IgD-negative memory B cell (primary cell): Measurements from ENCODE around the gene CDKL1. TPM values are rescaled to one million over a fixed set of nuclear protein-coding genes. Genes with fewer than 3 reads are reported as not detected.

Source experiments
- H3K27ac Mint-ChIP-seq, 3 donors: one replicate each; pipeline ENCODE4 v1.8.0; 2020 to 2022; ENCODE audit warnings: mild to moderate bottlenecking in 3 of 3, mixed read lengths in 3 of 3, moderate library complexity in 1 of 3
- H3K27me3 Mint-ChIP-seq: one replicate; pipeline ENCODE4 v1.8.0; 2021; ENCODE audit warnings: mixed read lengths
- H3K36me3 Mint-ChIP-seq: one replicate; pipeline ENCODE4 v1.8.0; 2020; ENCODE audit warnings: mild to moderate bottlenecking, mixed read lengths
- H3K4me1 Mint-ChIP-seq, 3 donors: one replicate each; pipeline ENCODE4 v1.8.0; 2020 to 2022; ENCODE audit warnings: mixed read lengths in 3 of 3, mild to moderate bottlenecking in 1 of 3
- H3K4me3 Mint-ChIP-seq, 4 donors: one replicate each; pipeline ENCODE4 v1.8.0; 2020 to 2022; ENCODE audit warnings: mild to moderate bottlenecking in 4 of 4, mixed read lengths in 4 of 4, moderate library complexity in 3 of 4
- H3K9me3 Mint-ChIP-seq, 3 donors: one replicate each; pipeline ENCODE4 v1.8.0; 2020 to 2021; ENCODE audit warnings: mixed read lengths in 3 of 3, mild to moderate bottlenecking in 1 of 3
- polyA plus RNA-seq: library from polyadenylated mRNA; unstranded; fragments of 300-500 nt; fragmentation: Illumina TruSeq; gene quantifications from one replicate; pipeline ENCODE4 v1.2.3, GENCODE V29; 2021

CDKL1 gene
- polyA plus RNA-seq, 1 donor from 2014 or later, result 7.1 TPM

GRCh38 chr14:50311972-50312733, 84.5 kb downstream of the CDKL1 start, which contains the start of the genes DMAC2L and L2HGDH:
DMAC2L (plus strand) TSS chr14:50312324; CDS start chr14:50321488, 9,164 bp downstream.
L2HGDH (minus strand) TSS chr14:50312229; CDS start chr14:50312150, 79 bp downstream.
- H3K4me1 Mint-ChIP-seq, result peaks cover 18 to 28% (median 25%) of the 10 kb centered on the region in 3 donors
- H3K9me3 Mint-ChIP-seq, result no peaks in the 10 kb centered on the region
- H3K4me3 Mint-ChIP-seq, result peak within 1 kb of the TSS; percentile 93 to 100 (median 95)
- peak within 1 kb of the TSS; percentile 91 to 98 (median 98) for H3K27ac Mint-ChIP-seq
- no peaks in the 10 kb centered on the region for H3K27me3 Mint-ChIP-seq
- H3K36me3 Mint-ChIP-seq, result peaks cover 8% of the 10 kb centered on the region

GRCh38 chr14:50311337-50311971, 85.2 kb downstream of the CDKL1 start:
- H3K4me3 Mint-ChIP-seq, result peak overlapping the region; percentile 93 to 100 (median 95)
- H3K9me3 Mint-ChIP-seq, result no peaks in the 10 kb centered on the region
- H3K4me1 Mint-ChIP-seq, result peaks cover 13 to 23% (median 20%) of the 10 kb centered on the region in 3 donors
- H3K27ac Mint-ChIP-seq, result peak overlapping the region; percentile 91 to 98 (median 92)
- no peaks in the 10 kb centered on the region for H3K27me3 Mint-ChIP-seq
- peaks cover 8% of the 10 kb centered on the region for H3K36me3 Mint-ChIP-seq

- H3K4me3 Mint-ChIP-seq, result peak overlapping the region in 1 of 4 donors; percentile 28
- H3K36me3 Mint-ChIP-seq, result peaks cover 4% of the 10 kb centered on the region
These were observed 86.2 kb downstream of the CDKL1 start for GRCh38 chr14:50310445-50310844.

DNA sequence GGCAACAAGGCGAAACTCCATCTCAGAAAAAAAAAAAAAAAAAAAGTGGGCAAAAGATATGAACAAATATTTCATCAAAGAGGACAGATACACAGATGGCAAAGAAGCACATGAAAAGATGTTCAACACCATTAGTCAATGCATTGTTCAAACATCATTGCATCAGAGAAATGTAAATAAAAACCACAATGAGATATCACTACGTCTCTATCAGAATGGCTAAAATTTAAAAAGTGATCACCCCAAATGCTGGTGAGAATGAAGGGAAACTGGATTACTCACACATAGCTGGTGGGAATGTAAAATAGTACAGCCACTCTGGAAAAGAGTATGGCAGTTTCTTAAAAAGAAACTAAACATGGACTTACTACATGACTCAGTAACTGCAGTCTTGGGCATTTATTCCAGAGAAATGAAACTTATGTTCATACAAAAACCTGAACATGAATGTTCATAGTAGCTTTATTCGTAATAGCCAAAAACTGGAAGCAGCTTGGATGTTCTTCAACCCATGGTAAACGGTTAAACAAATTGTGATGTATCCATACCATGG, 88.2 kb downstream of the CDKL1 start:
- Mint-ChIP-seq H3K9me3 (no peaks in the 10 kb centered on the region), H3K27ac (no peak overlapping the region), H3K27me3 (no peaks in the 10 kb centered on the region), H3K4me3 (peak overlapping the region in 1 of 4 donors; percentile 57), H3K4me1 (peaks cover 13 to 20% (median 13%) of the 10 kb centered on the region in 3 donors), H3K36me3 (peaks cover 4% of the 10 kb centered on the region)

More at GRCh38 chr14:50310445-50310844, 86.2 kb downstream of the CDKL1 start:
- H3K27me3 Mint-ChIP-seq, result no peaks in the 10 kb centered on the region
- H3K9me3 Mint-ChIP-seq, result no peaks in the 10 kb centered on the region
- peaks cover 13 to 21% (median 15%) of the 10 kb centered on the region in 3 donors for H3K4me1 Mint-ChIP-seq
- H3K27ac Mint-ChIP-seq, result no peak overlapping the region

GRCh38 chr14:50303744-50304471, 92.8 kb downstream of the CDKL1 start:
- Mint-ChIP-seq H3K27ac (no peak overlapping the region), H3K9me3 (no peaks in the 10 kb centered on the region), H3K27me3 (no peaks in the 10 kb centered on the region), H3K36me3 (peaks cover 5% of the 10 kb centered on the region), H3K4me1 (peaks cover 3 to 6% (median 4%) of the 10 kb centered on the region in 3 donors), H3K4me3 (no peak overlapping the region)

- H3K4me1 Mint-ChIP-seq, result peaks cover 2 to 6% (median 4%) of the 10 kb centered on the region in 3 donors
- no peak overlapping the region for H3K4me3 Mint-ChIP-seq
These were observed 94.8 kb downstream of the CDKL1 start for GRCh38 chr14:50301914-50302313.

GRCh38 chr14:50299585-50299984, 97.1 kb downstream of the CDKL1 start:
- H3K36me3 Mint-ChIP-seq, result peaks cover 6% of the 10 kb centered on the region
- no peak overlapping the region for H3K4me3 Mint-ChIP-seq
- no peak overlapping the region for H3K27ac Mint-ChIP-seq
- no peaks in the 10 kb centered on the region for H3K9me3 Mint-ChIP-seq
- H3K27me3 Mint-ChIP-seq, result no peaks in the 10 kb centered on the region
- H3K4me1 Mint-ChIP-seq, result peaks cover 2 to 4% (median 3%) of the 10 kb centered on the region in 3 donors

More at GRCh38 chr14:50301914-50302313, 94.8 kb downstream of the CDKL1 start:
- Mint-ChIP-seq H3K36me3 (peaks cover 7% of the 10 kb centered on the region), H3K27ac (no peak overlapping the region), H3K9me3 (no peaks in the 10 kb centered on the region), H3K27me3 (no peaks in the 10 kb centered on the region)

DNA sequence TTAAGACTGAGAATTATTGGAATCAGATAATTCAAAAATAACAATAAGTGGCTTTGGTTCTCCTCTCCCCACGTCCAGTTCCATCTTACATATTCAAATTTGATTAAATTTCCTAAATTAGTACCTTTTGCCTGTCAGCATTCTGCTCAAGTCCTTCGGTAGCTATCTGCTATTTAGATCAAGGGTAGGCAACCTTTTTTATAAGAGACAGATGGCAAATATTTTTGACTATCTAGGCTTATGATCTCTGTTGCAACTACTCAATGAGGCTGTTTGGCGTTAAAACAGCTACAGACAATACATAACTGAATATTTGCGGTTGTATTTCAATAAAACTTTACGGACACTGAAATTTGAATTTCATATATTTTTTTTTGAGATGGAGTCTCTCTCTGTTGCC, 106.4 kb downstream of the CDKL1 start:
- no peak overlapping the region for H3K27ac Mint-ChIP-seq
- peaks cover 14% of the 10 kb centered on the region for H3K36me3 Mint-ChIP-seq
- H3K9me3 Mint-ChIP-seq, result no peaks in the 10 kb centered on the region
- no peaks in the 10 kb centered on the region for H3K27me3 Mint-ChIP-seq
- no peaks in the 10 kb centered on the region for H3K4me1 Mint-ChIP-seq
- H3K4me3 Mint-ChIP-seq, result no peak overlapping the region

- H3K4me3 Mint-ChIP-seq, result no peak overlapping the region
- peaks cover 13% of the 10 kb centered on the region for H3K36me3 Mint-ChIP-seq
- H3K9me3 Mint-ChIP-seq, result no peaks in the 10 kb centered on the region
- H3K27me3 Mint-ChIP-seq, result no peaks in the 10 kb centered on the region
- no peaks in the 10 kb centered on the region for H3K4me1 Mint-ChIP-seq
- no peak overlapping the region for H3K27ac Mint-ChIP-seq
These were observed 108.5 kb downstream of the CDKL1 start for GRCh38 chr14:50288146-50288545.

GRCh38 chr14:50285861-50286260, 110.8 kb downstream of the CDKL1 start:
- H3K4me1 Mint-ChIP-seq, result no peaks in the 10 kb centered on the region
- peaks cover 5% of the 10 kb centered on the region for H3K36me3 Mint-ChIP-seq
- no peak overlapping the region for H3K27ac Mint-ChIP-seq
- H3K27me3 Mint-ChIP-seq, result no peaks in the 10 kb centered on the region
- no peaks in the 10 kb centered on the region for H3K9me3 Mint-ChIP-seq
- no peak overlapping the region for H3K4me3 Mint-ChIP-seq

Other genes starting within 250 kb of the CDKL1 start
- gene SOS2, start 165.3 kb downstream of the CDKL1 start, polyA plus RNA-seq, result 6.2 TPM
- 2.0 TPM for gene L2HGDH, start 84.7 kb downstream of the CDKL1 start, polyA plus RNA-seq
- 25.3 TPM for gene DMAC2L, start 84.6 kb downstream of the CDKL1 start, polyA plus RNA-seq
- gene MAP4K5, start 135.7 kb upstream of the CDKL1 start, polyA plus RNA-seq, result 35.4 TPM
- 4.1 TPM for gene ATL1, start 163.3 kb upstream of the CDKL1 start, polyA plus RNA-seq